Measurements from ENCODE around the gene SRPK2. TPM values are rescaled to one million over a fixed set of nuclear protein-coding genes. Genes with fewer than 3 reads are reported as not detected.
"Not testable (repeated sequence)": the region's sequence is repeated elsewhere in the genome, so short reads cannot be mapped to it uniquely, and the experiment has no call there.

SRPK2 gene
- total and polyA plus RNA-seq, 3 donors from 2014 or later: 181 to 293 (median 226) TPM

DNA sequence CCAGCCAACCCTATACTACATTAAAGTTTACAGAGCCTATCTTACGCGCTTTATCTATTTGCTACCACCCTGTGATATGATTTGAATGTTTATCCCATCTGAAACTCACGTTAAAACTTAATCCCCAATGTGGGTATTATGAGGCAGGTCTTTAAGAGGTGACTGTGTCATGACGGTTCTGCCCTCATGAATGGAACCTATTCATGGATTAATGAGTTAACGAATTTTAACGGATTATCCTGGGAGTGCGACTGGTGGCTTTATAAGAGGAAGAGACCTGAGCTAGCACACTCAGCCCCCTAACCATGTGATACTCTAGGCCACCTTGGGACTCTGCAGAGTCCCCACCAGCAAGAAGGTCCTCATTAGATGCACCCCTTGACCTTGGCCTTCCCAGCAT lies 37.8 kb downstream of the SRPK2 start:
- H3K27me3 ChIP-seq: no peaks in the 10 kb centered on the region
- no peak overlapping the region for H3K27ac ChIP-seq
- no peak for TF ChIP-seq POLR2A (IDR thresholded peaks at IDR 0.05)
- TF ChIP-seq, protein P1, sequence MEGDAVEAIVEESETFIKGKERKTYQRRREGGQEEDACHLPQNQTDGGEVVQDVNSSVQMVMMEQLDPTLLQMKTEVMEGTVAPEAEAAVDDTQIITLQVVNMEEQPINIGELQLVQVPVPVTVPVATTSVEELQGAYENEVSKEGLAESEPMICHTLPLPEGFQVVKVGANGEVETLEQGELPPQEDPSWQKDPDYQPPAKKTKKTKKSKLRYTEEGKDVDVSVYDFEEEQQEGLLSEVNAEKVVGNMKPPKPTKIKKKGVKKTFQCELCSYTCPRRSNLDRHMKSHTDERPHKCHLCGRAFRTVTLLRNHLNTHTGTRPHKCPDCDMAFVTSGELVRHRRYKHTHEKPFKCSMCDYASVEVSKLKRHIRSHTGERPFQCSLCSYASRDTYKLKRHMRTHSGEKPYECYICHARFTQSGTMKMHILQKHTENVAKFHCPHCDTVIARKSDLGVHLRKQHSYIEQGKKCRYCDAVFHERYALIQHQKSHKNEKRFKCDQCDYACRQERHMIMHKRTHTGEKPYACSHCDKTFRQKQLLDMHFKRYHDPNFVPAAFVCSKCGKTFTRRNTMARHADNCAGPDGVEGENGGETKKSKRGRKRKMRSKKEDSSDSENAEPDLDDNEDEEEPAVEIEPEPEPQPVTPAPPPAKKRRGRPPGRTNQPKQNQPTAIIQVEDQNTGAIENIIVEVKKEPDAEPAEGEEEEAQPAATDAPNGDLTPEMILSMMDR (IDR thresholded peaks at IDR 0.05): no peak
- intact Hi-C loops (cut with DNase I; ENCODE audit: low total_unique reads): no loop called here
- peaks cover 46% of the 10 kb centered on the region for H3K4me1 ChIP-seq
- H3K9me3 ChIP-seq: no peaks in the 10 kb centered on the region
- 76 to 90% methylated on average over 7 of the region's 7 CpGs for WGBS, 2 donors
- H3K36me3 ChIP-seq (ENCODE audit: low read depth, missing control alignments): no peaks in the 10 kb centered on the region
- DNase-seq: no peak
- H3K4me3 ChIP-seq: no peak overlapping the region

DNA sequence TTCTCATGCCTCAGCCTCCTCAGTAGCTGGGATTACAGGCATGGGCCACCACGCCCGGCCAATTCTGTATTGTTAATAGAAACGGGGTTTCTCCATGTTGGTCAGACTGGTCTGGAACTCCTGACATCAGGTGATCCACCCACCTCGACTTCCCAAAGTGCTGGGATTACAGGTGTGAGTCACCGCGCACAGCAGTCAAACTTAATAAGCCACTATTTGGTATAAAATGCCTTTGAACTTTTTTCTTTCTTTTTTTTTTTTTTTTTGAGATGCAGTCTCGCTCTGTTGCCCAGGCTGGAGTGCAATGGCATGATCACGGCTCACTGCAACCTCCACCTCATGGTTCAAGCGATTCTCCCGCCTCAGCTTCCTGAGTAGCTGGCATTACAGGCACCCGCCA lies 40.5 kb downstream of the SRPK2 start:
- intact Hi-C loops (cut with DNase I; ENCODE audit: low total_unique reads): not testable (repeated sequence)

DNA sequence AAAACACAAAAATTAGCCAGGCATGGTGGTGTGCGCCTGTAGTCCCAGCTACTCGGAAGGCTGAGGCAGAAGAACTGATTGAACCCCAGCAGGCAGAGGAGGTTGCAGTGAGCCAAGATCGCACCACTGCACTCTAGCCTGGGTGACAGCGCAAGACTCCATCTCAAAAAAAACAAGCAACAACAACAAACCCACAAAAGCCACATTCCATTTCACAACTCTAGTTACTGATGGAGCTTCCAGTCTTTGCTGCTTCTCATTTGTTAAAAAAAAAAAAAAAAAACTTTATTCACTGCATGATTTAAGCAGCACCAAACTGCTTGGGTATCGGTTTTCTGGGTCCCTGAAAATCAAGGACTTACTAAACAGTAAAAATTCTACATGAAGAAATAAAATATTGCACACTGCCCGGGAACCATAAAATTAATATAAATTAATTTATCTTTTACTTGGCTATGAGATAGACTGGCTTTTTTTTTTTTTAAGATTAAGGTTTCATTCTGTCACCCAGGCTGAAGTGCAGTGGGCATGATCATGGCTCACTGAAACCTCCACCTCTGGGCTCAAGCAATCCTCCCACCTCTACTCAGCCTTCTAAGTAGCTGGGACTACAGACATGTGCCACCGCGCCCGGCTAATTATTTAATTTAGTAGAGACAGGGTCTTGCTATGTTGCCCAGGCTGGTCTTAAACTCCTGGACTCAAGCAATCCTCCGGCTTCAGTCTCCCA lies 42.0 kb downstream of the SRPK2 start:
- Histone ChIP-seq H3K9me3 (no peaks in the 10 kb centered on the region), H3K27ac (no peak overlapping the region), H3K27me3 (no peaks in the 10 kb centered on the region), H3K4me3 (no peak overlapping the region), H3K36me3 (ENCODE audit: low read depth, missing control alignments) (no peaks in the 10 kb centered on the region), H3K4me1 (peaks cover 19% of the 10 kb centered on the region)
- intact Hi-C loops (cut with DNase I; ENCODE audit: low total_unique reads): no loop called here
- DNase-seq: no peak
- TF ChIP-seq POLR2A (IDR thresholded peaks at IDR 0.05): no peak
- TF ChIP-seq, protein P1 (IDR thresholded peaks at IDR 0.05): no peak
- 88 to 91% methylated on average over 10 of the region's 10 CpGs for WGBS, 2 donors

More for the DNA sequence above, 40.5 kb downstream of the SRPK2 start:
- DNase-seq; H3K27me3 ChIP-seq; H3K27ac ChIP-seq; H3K36me3 ChIP-seq (ENCODE audit: low read depth, missing control alignments); H3K4me3 ChIP-seq; H3K9me3 ChIP-seq: not testable (repeated sequence)
- H3K4me1 ChIP-seq: peaks cover 33% of the 10 kb centered on the region
- 94% methylated on average over 11 of the region's 11 CpGs for WGBS, 2 donors

DNA sequence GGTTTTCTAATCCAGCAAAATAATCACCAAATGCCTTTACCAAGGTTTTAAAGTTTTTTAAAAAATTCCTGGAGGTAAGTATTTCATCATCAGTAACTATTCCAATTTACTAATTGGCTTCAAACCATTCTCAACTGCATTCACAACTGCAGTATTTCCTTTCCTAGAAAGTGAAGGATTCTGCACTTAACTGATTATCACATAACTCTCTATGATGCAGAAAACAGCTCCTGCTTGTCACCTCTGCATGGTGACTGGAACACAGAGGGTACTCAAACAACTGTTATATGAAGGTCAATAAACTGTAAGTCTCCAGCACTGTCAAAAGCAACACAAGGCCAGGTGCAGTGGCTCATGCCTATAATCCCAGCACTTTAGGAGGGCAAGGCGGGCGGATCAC lies 42.6 kb downstream of the SRPK2 start:
- Histone ChIP-seq H3K4me3 (no peak overlapping the region), H3K36me3 (ENCODE audit: low read depth, missing control alignments) (no peaks in the 10 kb centered on the region), H3K9me3 (no peaks in the 10 kb centered on the region), H3K27me3 (no peaks in the 10 kb centered on the region), H3K27ac (no peak overlapping the region), H3K4me1 (peaks cover 14% of the 10 kb centered on the region)
- TF ChIP-seq POLR2A (IDR thresholded peaks at IDR 0.05): no peak
- TF ChIP-seq, protein P1 (IDR thresholded peaks at IDR 0.05): no peak
- DNase-seq: no peak
- intact Hi-C loops (cut with DNase I; ENCODE audit: low total_unique reads): no loop called here
- WGBS, 2 donors: 91% methylated on average over 2 of the region's 2 CpGs; no CpG with 5 or more reads in 1 of the 2 donors

DNA sequence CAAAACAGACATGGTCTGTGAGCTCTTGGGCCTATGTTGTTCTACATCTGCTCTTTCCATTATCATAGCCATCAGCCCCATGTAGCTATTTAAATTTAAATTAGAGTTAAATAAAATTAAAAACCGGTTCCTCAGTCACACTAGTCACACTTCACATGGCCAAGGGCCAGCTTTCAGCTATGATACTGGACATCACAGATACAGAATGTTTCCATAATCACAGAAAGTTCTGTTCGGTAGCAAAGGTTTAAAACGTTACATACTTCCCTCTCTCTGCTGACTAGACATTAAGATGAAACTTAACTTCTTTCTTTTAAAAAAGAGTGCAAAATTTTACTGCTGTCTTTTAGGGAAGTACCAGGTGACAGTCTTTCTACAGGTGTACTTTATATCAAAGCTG lies 43.0 kb downstream of the SRPK2 start:
- DNase-seq: peak; percentile 72
- Histone ChIP-seq H3K27ac (no peak overlapping the region), H3K4me1 (peaks cover 13% of the 10 kb centered on the region), H3K4me3 (no peak overlapping the region), H3K27me3 (no peaks in the 10 kb centered on the region), H3K36me3 (ENCODE audit: low read depth, missing control alignments) (no peaks in the 10 kb centered on the region), H3K9me3 (no peaks in the 10 kb centered on the region)
- intact Hi-C loops (cut with DNase I; ENCODE audit: low total_unique reads): no loop called here
- WGBS, 2 donors: 21 to 31% methylated on average over 3 of the region's 3 CpGs
- TF ChIP-seq, protein P1 (IDR thresholded peaks at IDR 0.05): no peak
- no peak for TF ChIP-seq POLR2A (IDR thresholded peaks at IDR 0.05)

Measured in testis (tissue), 3 donors.